HFF-Myc (cell line): ENCODE data around the gene AFF1.

Experiments
- DNase-seq: peaks from one replicate; pipeline ENCODE4 v3.0.0-alpha.2; 2011; ENCODE audit warnings: low read depth; ENCODE audit errors: extremely low read depth
- H3K4me3 ChIP-seq: replicated peaks from 2 replicates; pipeline ENCODE4 v1.5.1; 2011; ENCODE audit warnings: low read depth, mild to moderate bottlenecking, control low read depth, low read length
- CTCF ChIP-seq: IDR thresholded peaks from 2 replicates; pipeline ENCODE4 v1.5.1; 2012; ENCODE audit warnings: mild to moderate bottlenecking, low read depth, low read length, control low read depth; ENCODE audit errors: missing control alignments

The AFF1 gene

DNA sequence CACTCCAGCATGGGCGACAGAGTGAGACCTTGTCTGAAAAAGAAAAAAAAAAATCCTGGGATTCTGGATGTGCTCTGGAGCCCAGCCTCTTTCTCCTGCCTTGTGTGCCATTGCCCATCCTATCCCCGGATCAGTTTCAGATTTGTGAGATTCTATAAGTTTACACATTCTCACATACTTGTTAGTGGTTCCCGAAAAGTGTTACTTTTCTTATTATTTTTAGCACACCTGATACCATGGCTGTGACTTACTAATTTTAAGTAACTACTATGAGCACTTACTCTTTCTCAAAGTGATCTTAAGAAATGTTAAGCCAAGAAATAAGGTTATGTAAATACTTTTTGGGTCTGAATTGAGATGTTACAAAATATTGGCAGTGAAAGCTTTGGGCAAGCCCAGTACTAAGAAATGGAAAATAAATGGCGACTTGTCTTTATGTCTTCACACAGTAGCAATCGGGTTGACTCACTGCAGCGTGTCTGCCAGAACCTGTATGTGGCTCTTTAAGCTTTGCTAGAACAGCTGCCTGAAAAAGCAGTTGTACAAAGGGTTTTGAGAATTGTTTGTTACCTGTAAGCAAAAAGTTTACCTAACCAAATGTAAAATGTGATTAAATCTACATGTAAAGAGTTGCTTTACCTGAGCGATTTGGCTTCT is 166.9 kb downstream of the AFF1 start:
- DNase-seq: no peak
- no peak for TF ChIP-seq CTCF
- H3K4me3 ChIP-seq: no peak overlapping the region

DNA sequence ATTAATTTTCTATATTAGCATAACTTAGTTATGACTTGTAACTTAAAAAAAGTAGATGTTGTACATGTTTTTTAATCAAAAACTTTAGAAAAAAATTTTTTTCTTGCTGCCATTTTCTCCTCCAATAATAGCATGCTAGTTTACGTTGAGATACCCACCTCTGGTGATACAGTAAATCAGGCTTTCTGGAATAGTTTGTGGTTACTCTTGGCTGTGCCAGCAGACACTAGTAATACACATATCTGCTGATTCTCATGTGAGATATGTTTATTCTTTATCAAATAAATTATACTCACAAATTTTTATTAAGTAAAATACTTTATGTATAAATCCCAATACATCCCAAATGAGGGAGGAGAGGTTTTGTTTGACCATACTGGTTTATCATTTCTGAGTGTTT is 168.3 kb downstream of the AFF1 start:
- no peak for TF ChIP-seq CTCF
- H3K4me3 ChIP-seq: no peak overlapping the region
- no peak for DNase-seq

DNA sequence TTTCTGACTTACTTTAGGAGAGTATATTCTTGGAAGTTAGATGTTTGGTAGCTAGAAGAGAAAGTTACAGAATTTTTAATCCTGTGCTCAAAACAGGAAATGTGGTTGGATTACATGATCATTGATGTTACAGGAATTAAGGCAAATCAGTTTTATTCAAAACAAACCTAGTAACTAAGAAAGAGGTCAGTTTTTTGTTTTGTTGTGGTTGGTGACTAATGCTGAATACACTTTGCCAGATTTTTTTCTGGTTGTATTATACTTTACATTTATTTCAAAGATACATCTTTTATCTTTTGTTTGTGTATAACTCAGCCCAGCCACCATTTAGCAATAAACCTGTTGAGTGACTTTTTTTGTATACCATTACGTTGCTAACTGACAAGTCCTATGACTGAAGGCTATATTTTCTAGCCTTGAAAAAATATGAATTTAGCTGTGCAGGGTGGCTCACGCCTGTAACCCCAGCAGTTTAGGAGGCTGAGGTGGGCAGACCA is 168.9 kb downstream of the AFF1 start:
- peak; percentile 63 for DNase-seq
- H3K4me3 ChIP-seq: no peak overlapping the region

DNA sequence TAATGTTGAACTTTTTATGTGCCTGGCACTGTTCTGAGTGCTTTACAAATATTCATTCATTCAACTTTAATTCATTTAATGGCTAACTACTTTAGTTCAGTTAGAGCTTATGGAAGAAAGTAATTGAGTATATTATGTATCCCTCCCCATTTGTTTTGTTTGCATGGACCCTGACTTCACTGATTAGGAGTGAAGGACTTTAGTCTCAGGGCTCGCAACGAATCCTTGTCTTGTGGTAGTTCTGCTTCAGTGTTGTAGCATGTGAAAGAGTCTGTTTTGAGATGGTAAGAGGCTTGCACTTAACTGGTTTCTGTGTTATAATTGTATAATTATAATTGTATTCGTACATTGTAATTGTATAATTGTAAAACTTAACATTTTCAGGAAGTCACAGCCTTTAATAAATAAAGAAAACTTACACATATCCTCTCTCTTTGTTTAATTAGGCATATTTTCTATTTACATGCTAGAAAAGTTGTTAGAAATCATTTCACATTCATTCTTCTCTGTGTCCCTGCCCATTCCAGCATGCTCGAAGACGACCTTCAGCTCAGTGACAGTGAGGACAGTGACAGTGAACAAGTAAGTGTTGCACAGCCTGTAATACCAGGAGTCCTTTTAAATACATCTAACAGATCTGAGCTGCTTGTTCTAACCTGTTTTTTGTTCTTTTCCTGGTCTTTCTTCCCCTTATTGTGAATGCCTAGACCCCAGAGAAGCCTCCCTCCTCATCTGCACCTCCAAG is 170.5 kb downstream of the AFF1 start:
- TF ChIP-seq CTCF: no peak
- no peak overlapping the region for H3K4me3 ChIP-seq
- no peak for DNase-seq

More for the DNA sequence above, 168.9 kb downstream of the AFF1 start:
- no peak for TF ChIP-seq CTCF

DNA sequence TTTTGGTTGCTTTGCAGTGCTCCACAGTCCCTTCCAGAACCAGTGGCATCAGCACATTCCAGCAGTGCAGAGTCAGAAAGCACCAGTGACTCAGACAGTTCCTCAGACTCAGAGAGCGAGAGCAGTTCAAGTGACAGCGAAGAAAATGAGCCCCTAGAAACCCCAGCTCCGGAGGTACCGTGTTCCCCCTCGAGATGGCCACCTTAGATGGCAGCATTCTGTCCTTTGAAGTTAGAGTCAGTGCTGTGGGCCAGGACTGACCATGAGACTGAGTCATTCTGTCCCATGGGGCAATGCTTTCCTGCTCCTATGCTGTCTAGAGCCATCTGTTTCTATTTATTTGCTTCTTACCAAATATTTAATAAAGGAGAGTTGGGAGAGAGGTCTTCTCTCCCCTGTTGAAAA is 173.3 kb downstream of the AFF1 start:
- TF ChIP-seq CTCF: no peak
- peak; percentile 63 for DNase-seq
- peak overlapping the region; percentile 16 for H3K4me3 ChIP-seq

DNA sequence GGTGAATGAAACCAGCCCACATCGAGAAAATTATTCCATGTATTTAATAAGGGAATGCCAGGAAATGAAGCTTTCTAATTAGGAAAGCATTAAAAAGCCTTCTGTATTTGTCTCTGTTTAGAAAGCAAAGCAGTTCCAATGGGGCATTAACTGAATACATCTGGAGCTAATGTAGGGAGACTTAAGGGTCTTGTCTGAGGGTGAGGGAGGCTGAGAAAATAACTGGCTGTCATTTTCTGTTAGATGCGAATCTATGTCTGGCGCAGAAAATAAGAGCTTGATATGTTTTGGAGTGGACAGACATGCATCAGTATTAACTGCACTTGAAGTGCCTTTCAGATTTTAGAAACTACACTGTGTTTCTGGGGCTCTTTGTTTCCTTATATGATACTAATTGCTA is 174.3 kb downstream of the AFF1 start:
- DNase-seq: no peak
- TF ChIP-seq CTCF: no peak
- H3K4me3 ChIP-seq: no peak overlapping the region
